K562 (cell line): ENCODE results near the gene DKKL1. TPM values are rescaled to one million over a fixed set of nuclear protein-coding genes. Genes with fewer than 3 reads are reported as not detected.

ENCODE experiments used
- ATAC-seq: fragments of 200-7000 bp; cut with Tn5 transposase; 3 replicates; pipeline ENCODE4 v1.9.1; 2020; ENCODE audit warnings: moderate library complexity
- BruUV-seq: library from RNA; stranded (reverse); fragments of 400-500 nt; replicated peaks from 2 replicates; lab custom pipeline; 2021; lab: Mats Ljungman, UMichigan
- CTCF ChIA-PET: fragments of 300-600 bp; formaldehyde crosslinking; extraction: SDS; loops from one replicate; lab custom pipeline; 2021; ENCODE audit warnings: low intra/inter-chr PET ratio; lab: Yijun Ruan, JAX
- POLR2A ChIA-PET: fragments of 300-600, 350-650 bp; sonication (Branson Sonifier 250); formaldehyde crosslinking; extraction: SDS; loops from one replicate; lab custom pipeline; 2021; ENCODE audit warnings: antibody characterized with exemption, inconsistent platforms; lab: Yijun Ruan, JAX
- DNase-seq, 4 experiments: peaks; one replicate each; pipeline versions ENCODE4 v3.0.0 to v3.0.0-alpha.2; 2011 to 2018; ENCODE audit warnings: low spot score in 3 of 4, mixed read lengths in 3 of 4; ENCODE audit errors: extremely low read depth in 1 of 4
- FAIRE-seq: peaks from 2 replicates; lab custom pipeline; 2011; peaks lifted over from hg19 to GRCh38; lab: Jason Lieb, UNC
- H2AFZ ChIP-seq: 2 replicates; pipeline ENCODE4 v1.6.0; 2011; ENCODE audit warnings: low read depth, low read length, control low read depth, inconsistent platforms
- H3K27ac ChIP-seq: fragments of 200-600 bp; 3 replicates; pipeline ENCODE4 v1.8.0; 2011; ENCODE audit warnings: low read depth, mild to moderate bottlenecking, control low read depth, inconsistent platforms, low read length, moderate library complexity, mixed read lengths; ENCODE audit errors: extremely low read depth
- H3K27me3 ChIP-seq, 2 experiments: fragments of 300-600 bp in 1 of 2; 2 replicates in 1 of 2; 3 replicates in 1 of 2; pipeline versions ENCODE4 v1.6.0 to v1.8.0; 2011; ENCODE audit warnings: inconsistent platforms in 2 of 2, low read length in 2 of 2, mild to moderate bottlenecking in 1 of 2, mixed read lengths in 1 of 2, moderate library complexity in 1 of 2; ENCODE audit not compliant: control insufficient read depth in 2 of 2, insufficient read depth in 2 of 2
- H3K36me3 ChIP-seq: fragments of 300-600 bp; 3 replicates; pipeline ENCODE4 v1.8.0; 2011; ENCODE audit warnings: mild to moderate bottlenecking, low read length, inconsistent platforms; ENCODE audit not compliant: control insufficient read depth, insufficient read depth
- H3K4me1 ChIP-seq, 2 experiments: fragments of 200-600 bp in 1 of 2; replicated peaks in 1 of 2; 2 replicates in 1 of 2; 3 replicates in 1 of 2; pipeline versions ENCODE4 v1.5.1 to v1.8.0; 2011; ENCODE audit warnings: inconsistent platforms in 2 of 2, low read length in 2 of 2, mild to moderate bottlenecking in 1 of 2, mixed read lengths in 1 of 2, moderate library complexity in 1 of 2; ENCODE audit not compliant: control insufficient read depth in 2 of 2, insufficient read depth in 2 of 2
- H3K4me2 ChIP-seq: 2 replicates; pipeline ENCODE4 v1.6.1; 2011; ENCODE audit warnings: low read length, control low read depth, inconsistent platforms, mixed read lengths; ENCODE audit not compliant: insufficient read depth
- H3K4me3 ChIP-seq: fragments of 200-600 bp; sonication (generic), shearing (Covaris generic); 2 replicates; pipeline ENCODE4 v1.5.1; 2016; ENCODE audit warnings: control low read depth, inconsistent platforms
- H3K79me2 ChIP-seq: fragments of 200-600 bp; 3 replicates; pipeline ENCODE4 v1.8.0; 2011; ENCODE audit warnings: low read length, inconsistent platforms; ENCODE audit not compliant: control insufficient read depth, insufficient read depth
- H3K9ac ChIP-seq, 2 experiments: 2 replicates each; pipeline versions ENCODE4 v1.6.0 to v1.6.1; 2011; ENCODE audit warnings: low read depth in 2 of 2, low read length in 2 of 2, control low read depth in 1 of 2, inconsistent platforms in 1 of 2, mild to moderate bottlenecking in 1 of 2, mixed read lengths in 1 of 2; ENCODE audit not compliant: insufficient read depth in 1 of 2
- H3K9me1 ChIP-seq: one replicate; pipeline ENCODE4 v1.6.0; 2011; ENCODE audit warnings: inconsistent platforms, mild to moderate bottlenecking, low read length, moderate library complexity; ENCODE audit not compliant: control insufficient read depth, insufficient read depth
- H3K9me3 ChIP-seq: replicated peaks from 2 replicates; pipeline ENCODE4 v1.5.1; 2011; ENCODE audit warnings: low read depth, low read length, inconsistent platforms; ENCODE audit not compliant: control insufficient read depth, insufficient read depth
- H4K20me1 ChIP-seq: replicated peaks from 2 replicates; pipeline ENCODE4 v1.6.1; 2011; ENCODE audit warnings: low read length, inconsistent platforms, mixed read lengths; ENCODE audit not compliant: control insufficient read depth, insufficient read depth
- BDP1 ChIP-seq: IDR thresholded peaks from 3 replicates; pipeline ENCODE4 v1.6.1; 2011; ENCODE audit not compliant: insufficient read length, insufficient read depth
- CAMTA2 ChIP-seq: fragments of 250-450 bp; sonication (Bioruptor Pico); conservative IDR thresholded peaks from 2 replicates; pipeline ENCODE4 v1.5.1; 2022
- CHD2 ChIP-seq: IDR thresholded peaks from 2 replicates; pipeline ENCODE4 v1.6.1; 2011; ENCODE audit warnings: low read depth, low read length
- CTBP1 ChIP-seq: fragments of 450-650 bp; IDR thresholded peaks from 2 replicates; pipeline ENCODE4 v1.6.1; 2016; ENCODE audit warnings: borderline replicate concordance
- GTF2E2 ChIP-seq: fragments of 200-800 bp; sonication (Bioruptor generic); IDR thresholded peaks from 2 replicates; pipeline ENCODE4 v1.6.1; 2016; ENCODE audit warnings: missing genetic modification characterization, missing compliant biosample characterization
- PPARD ChIP-seq: fragments of 250-450 bp; sonication (Bioruptor Pico); IDR thresholded peaks from 2 replicates; pipeline ENCODE4 v1.8.0; 2022; ENCODE audit warnings: inconsistent platforms, mild to moderate bottlenecking, moderate library complexity
- RBM22 ChIP-seq: fragments of 200-400 bp; formaldehyde crosslinking; IDR thresholded peaks from 2 replicates; pipeline ENCODE4 v1.6.1; 2018; ENCODE audit warnings: low read length, low read depth; ENCODE audit not compliant: poor library complexity, severe bottlenecking
- TAF1 ChIP-seq: IDR thresholded peaks from 2 replicates; pipeline ENCODE4 v1.6.1; 2011; ENCODE audit warnings: mild to moderate bottlenecking, low read length, moderate library complexity; ENCODE audit not compliant: insufficient read depth, control insufficient read depth, severe bottlenecking; ENCODE audit errors: extremely low read depth
- TAL1 ChIP-seq: fragments of 450-650 bp; IDR thresholded peaks from 2 replicates; pipeline ENCODE4 v1.6.1; 2016; ENCODE audit warnings: mild to moderate bottlenecking
- ZMIZ1 ChIP-seq, 2 experiments: fragments of 150-350 bp in 1 of 2; IDR thresholded peaks; 2 replicates each; pipeline ENCODE4 v1.6.1; 2012 to 2016; ENCODE audit warnings: low read depth in 2 of 2, low read length in 2 of 2, mild to moderate bottlenecking in 1 of 2, moderate library complexity in 1 of 2
- ZSCAN32 ChIP-seq: fragments of 450-650 bp; formaldehyde crosslinking; IDR thresholded peaks from 2 replicates; pipeline ENCODE4 v1.4.0; 2020; ENCODE audit warnings: mild to moderate bottlenecking, moderate library complexity
- WGBS: fragments of 100-300 bp; shearing (Covaris generic); methylation state at CpG from one replicate; pipeline ENCODE4 v1.1.6; 2016; ENCODE audit warnings: low coverage, mixed read lengths; ENCODE audit not compliant: insufficient coverage; ENCODE audit errors: missing lambda C conversion rate; 5-methylcytosine and 5-hydroxymethylcytosine counted together
- in situ Hi-C: fragments of 300-500 bp; cut with MboI; formaldehyde crosslinking; loops from 4 replicates; pipeline ENCODE4 v1.15.0; 2018; ENCODE audit warnings: inconsistent platforms, mixed read lengths
- intact Hi-C: fragments of 100-400 bp; cut with micrococcal nuclease; formaldehyde crosslinking; loops from 2 replicates; pipeline ENCODE4 v1.14.2; 2022
- polyA plus RNA-seq, 8 experiments: library from polyadenylated mRNA; depleted of rRNA in 4 of 8; stranded (reverse) in 5 of 8; unstranded in 3 of 8; fragments of >200 nt; fragmentation: Nextera tagmentation in 2 of 8; fragmentation: Illumina TruSeq in 1 of 8; extraction: Ambion mirVana in 2 of 8; extraction: Trizol in 1 of 8; gene quantifications; 2 replicates each; pipeline versions ENCODE4 v1.2.1 to v1.2.3, GENCODE V29; 2011 to 2014; ENCODE audit warnings: inconsistent platforms in 1 of 8, missing spikeins in 1 of 8
- total RNA-seq, 7 experiments: library from RNA; depleted of rRNA in 6 of 7; stranded (reverse); fragments of >200 nt in 6 of 7; fragmentation: Illumina TruSeq in 2 of 7; extraction: Trizol in 2 of 7; gene quantifications; 2 replicates each; pipeline versions ENCODE4 v1.2.1 to v1.2.3, GENCODE V29; 2011 to 2021; ENCODE audit warnings: low replicate concordance in 1 of 7
- TF ChIP-seq, protein P1 (sequence below): fragments of 250-450 bp; sonication (Bioruptor Pico); IDR thresholded peaks from 2 replicates; pipeline ENCODE4 v1.4.0; 2020

The DKKL1 gene
- total and polyA plus RNA-seq, 9 of the 15 experiments (the other 6 are each of a cell fraction or from before 2014, with no cell fraction given): 0.15 to 1.7 (median 0.52) TPM

DNA sequence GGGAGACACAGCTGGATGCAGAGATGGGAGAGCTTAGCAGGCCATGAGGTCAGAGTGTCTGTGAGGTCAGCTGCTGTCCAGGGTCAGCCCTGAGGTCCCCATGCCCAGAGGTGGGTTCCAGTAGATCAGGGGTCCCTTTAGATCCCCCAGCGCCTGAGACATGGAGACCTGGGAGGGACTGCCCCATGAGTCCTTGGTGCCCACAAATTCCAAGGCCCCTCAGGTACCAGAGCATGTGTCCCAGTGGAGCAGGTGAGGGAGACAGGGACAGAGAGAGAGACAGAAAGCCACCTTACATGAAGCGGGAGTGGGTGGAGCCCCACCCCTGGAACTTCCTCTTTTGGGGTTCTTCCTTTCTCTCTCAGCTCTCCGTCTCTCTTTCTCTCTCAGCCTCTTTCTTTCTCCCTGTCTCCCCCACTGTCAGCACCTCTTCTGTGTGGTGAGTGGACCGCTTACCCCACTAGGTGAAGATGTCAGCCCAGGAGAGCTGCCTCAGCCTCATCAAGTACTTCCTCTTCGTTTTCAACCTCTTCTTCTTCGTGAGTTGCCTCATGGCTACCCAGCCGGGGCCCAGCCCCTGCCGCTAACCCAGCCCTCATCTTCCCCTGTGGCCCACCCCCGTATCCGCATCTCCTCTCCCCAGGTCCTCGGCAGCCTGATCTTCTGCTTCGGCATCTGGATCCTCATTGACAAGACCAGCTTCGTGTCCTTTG, 28.4 kb upstream of the DKKL1 start, which contains the start of gene CD37:
Gene CD37 (plus strand): TSS at position 336 of the 713 bp plus-strand sequence. CDS start 135 bp downstream, at position 471.
- 19% methylated on average over 11 of the region's 13 CpGs for WGBS
- BruUV-seq: no TSS peak
- Histone ChIP-seq H3K27ac (peak within 1 kb of the TSS; percentile 70), H3K79me2 (no peaks in the 10 kb centered on the region), H3K27me3 (no peaks in the 10 kb centered on the region), H3K4me1 (peaks cover 39 to 67% of the 10 kb centered on the region in 2 experiments), H3K4me2 (peak within 1 kb of the TSS; percentile 77), H3K9me1 (no peaks in the 10 kb centered on the region), H2AFZ (peak within 1 kb of the TSS; percentile 95), H3K9ac (peak within 1 kb of the TSS; percentile 57 to 87), H4K20me1 (no peaks in the 10 kb centered on the region), H3K36me3 (0 out of 3 replicates have a peak, but pooled peaks cover 2% of the 10 kb centered on the region), H3K4me3 (peak within 1 kb of the TSS; percentile 27), H3K9me3 (no peaks in the 10 kb centered on the region)
- ChIA-PET CTCF (no interaction called here), POLR2A (interaction anchor here (1.0 kb wide), 1 partner anchor 18 kb away, joined by 4 read pairs; no protein-coding TSS in a partner anchor)
- peak; percentile 40 to 65 (median 54) for DNase-seq
- FAIRE-seq: peak; percentile 77
- in situ Hi-C loops: no loop called here
- ATAC-seq: peak; percentile 21
- intact Hi-C loops: no loop called here
- TF ChIP-seq TAF1 (peak; percentile 30), ZSCAN32 (CRISPR knock-in tag) (no peak), CTBP1 (peak; percentile 69; the same call in 1 of the 2 replicates), PPARD (CRISPR knock-in tag) (no peak), ZMIZ1 (IDR thresholded peaks at IDR 0.05; ENCODE audit: low read depth in 2 of 2, low read length in 2 of 2) (no peak), CAMTA2 (CRISPR knock-in tag) (no peak), BDP1 (no peak), CHD2 (no peak), RBM22 (no peak), GTF2E2 (tag) (no peak), TAL1 (no peak)
- TF ChIP-seq, protein P1, sequence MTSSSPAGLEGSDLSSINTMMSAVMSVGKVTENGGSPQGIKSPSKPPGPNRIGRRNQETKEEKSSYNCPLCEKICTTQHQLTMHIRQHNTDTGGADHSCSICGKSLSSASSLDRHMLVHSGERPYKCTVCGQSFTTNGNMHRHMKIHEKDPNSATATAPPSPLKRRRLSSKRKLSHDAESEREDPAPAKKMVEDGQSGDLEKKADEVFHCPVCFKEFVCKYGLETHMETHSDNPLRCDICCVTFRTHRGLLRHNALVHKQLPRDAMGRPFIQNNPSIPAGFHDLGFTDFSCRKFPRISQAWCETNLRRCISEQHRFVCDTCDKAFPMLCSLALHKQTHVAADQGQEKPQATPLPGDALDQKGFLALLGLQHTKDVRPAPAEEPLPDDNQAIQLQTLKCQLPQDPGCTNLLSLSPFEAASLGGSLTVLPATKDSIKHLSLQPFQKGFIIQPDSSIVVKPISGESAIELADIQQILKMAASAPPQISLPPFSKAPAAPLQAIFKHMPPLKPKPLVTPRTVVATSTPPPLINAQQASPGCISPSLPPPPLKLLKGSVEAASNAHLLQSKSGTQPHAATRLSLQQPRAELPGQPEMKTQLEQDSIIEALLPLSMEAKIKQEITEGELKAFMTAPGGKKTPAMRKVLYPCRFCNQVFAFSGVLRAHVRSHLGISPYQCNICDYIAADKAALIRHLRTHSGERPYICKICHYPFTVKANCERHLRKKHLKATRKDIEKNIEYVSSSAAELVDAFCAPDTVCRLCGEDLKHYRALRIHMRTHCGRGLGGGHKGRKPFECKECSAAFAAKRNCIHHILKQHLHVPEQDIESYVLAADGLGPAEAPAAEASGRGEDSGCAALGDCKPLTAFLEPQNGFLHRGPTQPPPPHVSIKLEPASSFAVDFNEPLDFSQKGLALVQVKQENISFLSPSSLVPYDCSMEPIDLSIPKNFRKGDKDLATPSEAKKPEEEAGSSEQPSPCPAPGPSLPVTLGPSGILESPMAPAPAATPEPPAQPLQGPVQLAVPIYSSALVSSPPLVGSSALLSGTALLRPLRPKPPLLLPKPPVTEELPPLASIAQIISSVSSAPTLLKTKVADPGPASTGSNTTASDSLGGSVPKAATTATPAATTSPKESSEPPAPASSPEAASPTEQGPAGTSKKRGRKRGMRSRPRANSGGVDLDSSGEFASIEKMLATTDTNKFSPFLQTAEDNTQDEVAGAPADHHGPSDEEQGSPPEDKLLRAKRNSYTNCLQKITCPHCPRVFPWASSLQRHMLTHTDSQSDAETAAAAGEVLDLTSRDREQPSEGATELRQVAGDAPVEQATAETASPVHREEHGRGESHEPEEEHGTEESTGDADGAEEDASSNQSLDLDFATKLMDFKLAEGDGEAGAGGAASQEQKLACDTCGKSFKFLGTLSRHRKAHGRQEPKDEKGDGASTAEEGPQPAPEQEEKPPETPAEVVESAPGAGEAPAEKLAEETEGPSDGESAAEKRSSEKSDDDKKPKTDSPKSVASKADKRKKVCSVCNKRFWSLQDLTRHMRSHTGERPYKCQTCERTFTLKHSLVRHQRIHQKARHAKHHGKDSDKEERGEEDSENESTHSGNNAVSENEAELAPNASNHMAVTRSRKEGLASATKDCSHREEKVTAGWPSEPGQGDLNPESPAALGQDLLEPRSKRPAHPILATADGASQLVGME: no peak
